ENCODE results near the gene FSHB. TPM values are rescaled to one million over a fixed set of nuclear protein-coding genes. Genes with fewer than 3 reads are reported as not detected.

Gene FSHB
- total RNA-seq, 1 experiment from 2014 or later = not detected

- Histone ChIP-seq H3T11ph (ENCODE audit: low read length) (no peak overlapping the region), H4K20me1 (ENCODE audit: control insufficient read depth, insufficient read depth, insufficient read length) (no peaks in the 10 kb centered on the region), H3K56ac (ENCODE audit: insufficient read length, low read depth, low read length) (no peak overlapping the region), H2BK5ac (ENCODE audit: insufficient read length, low read length) (no peak overlapping the region), H2BK20ac (ENCODE audit: low read depth, low read length, poor library complexity, severe bottlenecking) (no peak overlapping the region), H3K79me2 (ENCODE audit: insufficient read depth, low read length) (no peaks in the 10 kb centered on the region), H2BK15ac (ENCODE audit: low read depth, low read length) (no peak overlapping the region), H3K27me3 (ENCODE audit: insufficient read depth, low read length) (no peaks in the 10 kb centered on the region), H3K23ac (ENCODE audit: insufficient read length, low read depth, low read length) (no peak overlapping the region), H3K27ac (ENCODE audit: insufficient read length, low read depth, low read length) (no peak overlapping the region), H3K18ac (ENCODE audit: insufficient read length, low read depth, low read length) (no peak overlapping the region), H2AFZ (ENCODE audit: low read length) (no peak overlapping the region), H3K9me3 (ENCODE audit: control insufficient read depth, low read depth, low read length) (no peaks in the 10 kb centered on the region), H4K5ac (ENCODE audit: insufficient read length, low read depth, low read length) (no peak overlapping the region), H2BK12ac (ENCODE audit: insufficient read length, low read depth, low read length) (no peak overlapping the region), H3K23me2 (ENCODE audit: insufficient read length, low read depth, low read length, poor library complexity, severe bottlenecking) (no peaks in the 10 kb centered on the region), H3K79me1 (ENCODE audit: insufficient read depth, low read depth, low read length, poor library complexity, severe bottlenecking) (no peaks in the 10 kb centered on the region), H4K91ac (ENCODE audit: insufficient read length, low read depth, low read length) (no peak overlapping the region), H2BK120ac (ENCODE audit: low read depth, low read length, poor library complexity, severe bottlenecking) (no peak overlapping the region), H3K4me1 (ENCODE audit: insufficient read depth, low read length) (no peaks in the 10 kb centered on the region), H3K4ac (ENCODE audit: low read depth, low read length) (no peak overlapping the region), H2AK5ac (ENCODE audit: insufficient read length, low read length) (no peak overlapping the region), H3K14ac (ENCODE audit: insufficient read depth, low read length) (no peak overlapping the region), H3K9ac (ENCODE audit: extremely low read depth, insufficient read length, low read length) (no peak overlapping the region), H3K4me2 (ENCODE audit: insufficient read depth, insufficient read length, low read length) (no peak overlapping the region), H4K8ac (replicated peaks; ENCODE audit: insufficient read length, low read depth, low read length) (no peak overlapping the region)
- H3K9me3 Mint-ChIP-seq = no peaks in the 10 kb centered on the region
- H3K27me3 Mint-ChIP-seq (ENCODE audit: low read depth) = no peaks in the 10 kb centered on the region
- H3K27ac Mint-ChIP-seq = no peak overlapping the region
- TF ChIP-seq, protein P1, sequence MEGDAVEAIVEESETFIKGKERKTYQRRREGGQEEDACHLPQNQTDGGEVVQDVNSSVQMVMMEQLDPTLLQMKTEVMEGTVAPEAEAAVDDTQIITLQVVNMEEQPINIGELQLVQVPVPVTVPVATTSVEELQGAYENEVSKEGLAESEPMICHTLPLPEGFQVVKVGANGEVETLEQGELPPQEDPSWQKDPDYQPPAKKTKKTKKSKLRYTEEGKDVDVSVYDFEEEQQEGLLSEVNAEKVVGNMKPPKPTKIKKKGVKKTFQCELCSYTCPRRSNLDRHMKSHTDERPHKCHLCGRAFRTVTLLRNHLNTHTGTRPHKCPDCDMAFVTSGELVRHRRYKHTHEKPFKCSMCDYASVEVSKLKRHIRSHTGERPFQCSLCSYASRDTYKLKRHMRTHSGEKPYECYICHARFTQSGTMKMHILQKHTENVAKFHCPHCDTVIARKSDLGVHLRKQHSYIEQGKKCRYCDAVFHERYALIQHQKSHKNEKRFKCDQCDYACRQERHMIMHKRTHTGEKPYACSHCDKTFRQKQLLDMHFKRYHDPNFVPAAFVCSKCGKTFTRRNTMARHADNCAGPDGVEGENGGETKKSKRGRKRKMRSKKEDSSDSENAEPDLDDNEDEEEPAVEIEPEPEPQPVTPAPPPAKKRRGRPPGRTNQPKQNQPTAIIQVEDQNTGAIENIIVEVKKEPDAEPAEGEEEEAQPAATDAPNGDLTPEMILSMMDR (conservative IDR thresholded peaks at IDR 0.05) = no peak
- WGBS (ENCODE audit: extremely low coverage, insufficient read length, low lambda C conversion rate) = no CpG with 5 or more reads among the region's 4 CpGs
- no peak for DNase-seq
- no peaks in the 10 kb centered on the region for H3K4me1 Mint-ChIP-seq
- no peak overlapping the region for H3K4me3 Mint-ChIP-seq
- no peaks in the 10 kb centered on the region for H3K36me3 Mint-ChIP-seq (ENCODE audit: insufficient read depth in 1 of 3, low read depth in 3 of 3)
Observed at GRCh38 chr11:30218278-30218677, 12.5 kb upstream of the FSHB start.

Measured in H9 (cell line).